ENCODE results near the gene ENO1.

GRCh38 chr1:8925406-8925805 is 46.9 kb upstream of the ENO1 start:
- no peak for TF ChIP-seq OSR2 (tag by site-specific recombination; IDR thresholded peaks at IDR 0.05)
- no peak for TF ChIP-seq ZNF211 (tag by site-specific recombination; IDR thresholded peaks at IDR 0.05; ENCODE audit: low read depth)
- no peak for TF ChIP-seq ZNF341 (tag by site-specific recombination; IDR thresholded peaks at IDR 0.05; ENCODE audit: low read depth)
- TF ChIP-seq ZNF830 (tag by site-specific recombination; IDR thresholded peaks at IDR 0.05; ENCODE audit: low read depth) = no peak
- TF ChIP-seq SETDB1 (IDR thresholded peaks at IDR 0.05; ENCODE audit: insufficient read length, low read length) = no peak
